Measurements from ENCODE around the gene VSIG10L2.

DNA sequence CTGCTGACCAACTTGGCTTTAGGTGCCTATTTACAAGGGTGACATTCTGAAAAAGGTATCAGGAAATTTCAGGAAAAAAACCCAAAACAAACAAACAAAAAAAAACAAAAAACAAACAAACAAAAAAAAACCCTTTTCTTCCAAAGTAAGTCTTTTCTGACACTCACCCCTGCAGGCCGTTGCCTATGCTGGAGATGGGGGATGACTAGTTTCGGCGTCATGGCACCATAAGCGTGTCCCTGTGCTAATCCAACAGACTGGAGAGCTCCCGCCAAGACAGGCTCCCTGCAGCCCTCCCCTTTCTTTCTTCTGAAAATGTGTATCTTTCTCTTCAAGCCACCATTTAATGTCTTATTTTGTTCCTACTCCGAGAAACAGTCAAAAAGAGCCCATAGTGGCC is 13.7 kb downstream of the VSIG10L2 start:
- no peak for TF ChIP-seq EZH2 (IDR thresholded peaks at IDR 0.05; ENCODE audit: insufficient read depth, poor library complexity, severe bottlenecking)
- TF ChIP-seq EZH2phosphoT487 (IDR thresholded peaks at IDR 0.05; ENCODE audit: insufficient read depth, low read depth), result no peak

Measured in GM23248 (cell line).